ENCODE data around the gene ACTL10. TPM values are rescaled to one million over a fixed set of nuclear protein-coding genes. Genes with fewer than 3 reads are reported as not detected.

Gene ACTL10
- total RNA-seq, 1 experiment from 2014 or later, result 0.46 TPM

GRCh38 chr20:33688938-33689424, 22.2 kb downstream of the ACTL10 start:
- Histone ChIP-seq H2BK20ac (ENCODE audit: low read depth, low read length, poor library complexity, severe bottlenecking) (no peak overlapping the region), H3K4me1 (ENCODE audit: insufficient read depth, low read length) (no peaks in the 10 kb centered on the region), H3K4me2 (ENCODE audit: insufficient read depth, insufficient read length, low read length) (no peak overlapping the region), H2AFZ (ENCODE audit: low read length) (no peak overlapping the region), H3K14ac (ENCODE audit: insufficient read depth, low read length) (no peak overlapping the region), H3K18ac (ENCODE audit: insufficient read length, low read depth, low read length) (no peak overlapping the region), H2BK120ac (ENCODE audit: low read depth, low read length, poor library complexity, severe bottlenecking) (no peak overlapping the region), H2BK5ac (ENCODE audit: insufficient read length, low read length) (no peak overlapping the region), H3K27me3 (ENCODE audit: insufficient read depth, low read length) (no peaks in the 10 kb centered on the region), H4K20me1 (ENCODE audit: control insufficient read depth, insufficient read depth, insufficient read length) (no peaks in the 10 kb centered on the region), H3K23me2 (ENCODE audit: insufficient read length, low read depth, low read length, poor library complexity, severe bottlenecking) (peaks cover 10% of the 10 kb centered on the region), H3K4ac (ENCODE audit: low read depth, low read length) (no peak overlapping the region), H4K8ac (replicated peaks; ENCODE audit: insufficient read length, low read depth, low read length) (no peak overlapping the region), H2AK5ac (ENCODE audit: insufficient read length, low read length) (no peak overlapping the region), H3K9me3 (ENCODE audit: control insufficient read depth, low read depth, low read length) (no peaks in the 10 kb centered on the region), H3T11ph (ENCODE audit: low read length) (no peak overlapping the region), H3K9ac (ENCODE audit: extremely low read depth, insufficient read length, low read length) (no peak overlapping the region), H3K56ac (ENCODE audit: insufficient read length, low read depth, low read length) (no peak overlapping the region), H2BK15ac (ENCODE audit: low read depth, low read length) (no peak overlapping the region), H4K5ac (ENCODE audit: insufficient read length, low read depth, low read length) (no peak overlapping the region), H3K23ac (ENCODE audit: insufficient read length, low read depth, low read length) (no peak overlapping the region), H4K91ac (ENCODE audit: insufficient read length, low read depth, low read length) (no peak overlapping the region), H3K79me2 (ENCODE audit: insufficient read depth, low read length) (peaks cover 1% of the 10 kb centered on the region; the same call in 1 of the 2 replicates), H2BK12ac (ENCODE audit: insufficient read length, low read depth, low read length) (no peak overlapping the region), H3K27ac (ENCODE audit: insufficient read length, low read depth, low read length) (no peak overlapping the region), H3K79me1 (ENCODE audit: insufficient read depth, low read depth, low read length, poor library complexity, severe bottlenecking) (no peaks in the 10 kb centered on the region)
- Mint-ChIP-seq H3K4me3 (no peak overlapping the region), H3K36me3 (ENCODE audit: insufficient read depth in 1 of 3, low read depth in 3 of 3) (peaks cover 0 to 4% (median 0%) of the 10 kb centered on the region in 3 experiments; a peak in 2 of 7 replicates), H3K27me3 (ENCODE audit: low read depth) (peaks cover 63% of the 10 kb centered on the region), H3K9me3 (no peaks in the 10 kb centered on the region), H3K27ac (no peak overlapping the region), H3K4me1 (peaks cover 38% of the 10 kb centered on the region in 2 experiments)
- WGBS (ENCODE audit: extremely low coverage, insufficient read length, low lambda C conversion rate), result no CpG with 5 or more reads among the region's 3 CpGs
- no peak for TF ChIP-seq CTCF (conservative IDR thresholded peaks at IDR 0.05)
- DNase-seq, result no peak

Data from H9 (cell line).